Mesothelial cell of epicardium (in vitro differentiated cells): ENCODE measurements around the gene EZR. TPM values are rescaled to one million over a fixed set of nuclear protein-coding genes. Genes with fewer than 3 reads are reported as not detected.

Experiments
- DNase-seq, 2 experiments: peaks; one replicate each; pipeline ENCODE4 v3.0.0; 2021; ENCODE audit warnings: low spot score in 2 of 2; ENCODE audit not compliant: unreplicated experiment in 2 of 2
- H3K27ac Mint-ChIP-seq: 2 replicates; pipeline ENCODE4 v1.8.0; 2021; ENCODE audit warnings: mixed read lengths
- H3K27me3 Mint-ChIP-seq: 2 replicates; pipeline ENCODE4 v1.8.0; 2021; ENCODE audit warnings: low read depth, mixed read lengths
- H3K36me3 Mint-ChIP-seq: 2 replicates; pipeline ENCODE4 v1.8.0; 2021; ENCODE audit warnings: mixed read lengths
- H3K4me1 Mint-ChIP-seq: 2 replicates; pipeline ENCODE4 v1.8.0; 2021; ENCODE audit warnings: mixed read lengths
- H3K4me3 Mint-ChIP-seq: 2 replicates; pipeline ENCODE4 v1.8.0; 2021; ENCODE audit warnings: mild to moderate bottlenecking, moderate library complexity, mixed read lengths
- H3K9me3 Mint-ChIP-seq: 2 replicates; pipeline ENCODE4 v1.8.0; 2021; ENCODE audit warnings: mixed read lengths
- total RNA-seq: library from RNA; stranded (reverse); gene quantifications from 3 replicates; pipeline ENCODE4 v1.2.1, GENCODE V29; 2021
- TF ChIP-seq, protein P1 (sequence below): fragments of 200-600 bp; sonication (generic); IDR thresholded peaks from one replicate; pipeline ENCODE4 v1.5.0; 2021; ENCODE audit warnings: antibody characterized with exemption; ENCODE audit not compliant: unreplicated experiment

The EZR gene
- total RNA-seq, 1 donor from 2014 or later = 195 TPM

GRCh38 chr6:158861686-158862381 is 42.7 kb upstream of the EZR start:
- DNase-seq = no peak
- Mint-ChIP-seq H3K36me3 (peaks cover 3% of the 10 kb centered on the region), H3K27ac (no peak overlapping the region), H3K9me3 (peaks cover 9% of the 10 kb centered on the region), H3K27me3 (no peaks in the 10 kb centered on the region), H3K4me3 (no peak overlapping the region), H3K4me1 (peaks cover 43% of the 10 kb centered on the region)
- TF ChIP-seq, protein P1, sequence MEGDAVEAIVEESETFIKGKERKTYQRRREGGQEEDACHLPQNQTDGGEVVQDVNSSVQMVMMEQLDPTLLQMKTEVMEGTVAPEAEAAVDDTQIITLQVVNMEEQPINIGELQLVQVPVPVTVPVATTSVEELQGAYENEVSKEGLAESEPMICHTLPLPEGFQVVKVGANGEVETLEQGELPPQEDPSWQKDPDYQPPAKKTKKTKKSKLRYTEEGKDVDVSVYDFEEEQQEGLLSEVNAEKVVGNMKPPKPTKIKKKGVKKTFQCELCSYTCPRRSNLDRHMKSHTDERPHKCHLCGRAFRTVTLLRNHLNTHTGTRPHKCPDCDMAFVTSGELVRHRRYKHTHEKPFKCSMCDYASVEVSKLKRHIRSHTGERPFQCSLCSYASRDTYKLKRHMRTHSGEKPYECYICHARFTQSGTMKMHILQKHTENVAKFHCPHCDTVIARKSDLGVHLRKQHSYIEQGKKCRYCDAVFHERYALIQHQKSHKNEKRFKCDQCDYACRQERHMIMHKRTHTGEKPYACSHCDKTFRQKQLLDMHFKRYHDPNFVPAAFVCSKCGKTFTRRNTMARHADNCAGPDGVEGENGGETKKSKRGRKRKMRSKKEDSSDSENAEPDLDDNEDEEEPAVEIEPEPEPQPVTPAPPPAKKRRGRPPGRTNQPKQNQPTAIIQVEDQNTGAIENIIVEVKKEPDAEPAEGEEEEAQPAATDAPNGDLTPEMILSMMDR = no peak

GRCh38 chr6:158860279-158860865 is 41.2 kb upstream of the EZR start:
- peak overlapping the region; percentile 66 for H3K27ac Mint-ChIP-seq
- TF ChIP-seq, protein P1 = no peak
- H3K9me3 Mint-ChIP-seq = peaks cover 9% of the 10 kb centered on the region
- no peak overlapping the region for H3K4me3 Mint-ChIP-seq
- H3K36me3 Mint-ChIP-seq = peaks cover 3% of the 10 kb centered on the region
- peaks cover 47% of the 10 kb centered on the region for H3K4me1 Mint-ChIP-seq
- no peak for DNase-seq
- no peaks in the 10 kb centered on the region for H3K27me3 Mint-ChIP-seq

DNA sequence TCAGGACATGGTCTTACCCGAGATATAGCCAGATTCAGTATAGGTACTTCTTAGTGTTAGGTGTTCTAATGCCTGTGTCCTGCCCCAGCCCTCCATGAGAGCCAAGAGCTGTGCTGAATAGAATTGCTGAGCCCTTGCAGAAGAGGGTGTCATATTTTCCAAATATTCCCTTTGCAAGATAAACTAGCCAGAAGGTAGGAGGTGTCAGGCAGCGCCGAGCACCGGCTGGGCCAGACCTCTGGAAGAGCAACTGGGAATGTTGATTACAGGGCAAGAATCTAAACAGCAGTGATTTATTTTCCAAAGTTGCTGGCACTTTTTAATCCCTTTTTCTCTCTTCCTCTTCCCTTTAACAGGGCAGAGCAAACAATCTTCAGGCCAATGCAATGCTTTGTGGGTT is 37.1 kb upstream of the EZR start:
- H3K36me3 Mint-ChIP-seq = no peaks in the 10 kb centered on the region
- TF ChIP-seq, protein P1 = no peak
- H3K9me3 Mint-ChIP-seq = no peaks in the 10 kb centered on the region
- peak overlapping the region; percentile 99 for H3K27ac Mint-ChIP-seq
- H3K4me1 Mint-ChIP-seq = peaks cover 25% of the 10 kb centered on the region
- DNase-seq = no peak
- H3K4me3 Mint-ChIP-seq = no peak overlapping the region
- no peaks in the 10 kb centered on the region for H3K27me3 Mint-ChIP-seq

- H3K36me3 Mint-ChIP-seq = no peaks in the 10 kb centered on the region
Measured at GRCh38 chr6:158854214-158855101, 35.3 kb upstream of the EZR start.

DNA sequence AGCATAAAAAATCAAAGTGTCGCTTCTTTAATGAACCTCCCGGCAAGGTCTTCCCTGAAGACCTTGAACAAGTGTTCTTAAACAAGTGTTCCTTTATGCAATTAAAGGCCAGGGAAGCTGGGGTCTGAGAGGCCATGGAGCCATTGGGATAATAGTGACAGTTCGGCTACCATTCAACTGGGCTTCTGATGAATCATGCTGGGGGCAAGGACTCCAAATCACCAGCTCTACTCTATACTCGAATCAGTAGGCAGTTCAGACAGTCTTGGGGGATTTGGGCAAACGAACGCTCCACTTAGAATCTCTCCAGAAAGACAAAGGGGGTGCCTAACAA is 34.7 kb upstream of the EZR start:
- DNase-seq = no peak
- Mint-ChIP-seq H3K27me3 (no peaks in the 10 kb centered on the region), H3K4me3 (no peak overlapping the region), H3K27ac (no peak overlapping the region), H3K4me1 (peaks cover 47% of the 10 kb centered on the region), H3K36me3 (no peaks in the 10 kb centered on the region), H3K9me3 (no peaks in the 10 kb centered on the region)
- TF ChIP-seq, protein P1 = no peak

More at GRCh38 chr6:158854214-158855101, 35.3 kb upstream of the EZR start:
- H3K4me3 Mint-ChIP-seq = no peak overlapping the region
- H3K27ac Mint-ChIP-seq = no peak overlapping the region
- H3K9me3 Mint-ChIP-seq = no peaks in the 10 kb centered on the region
- TF ChIP-seq, protein P1 = no peak
- H3K27me3 Mint-ChIP-seq = no peaks in the 10 kb centered on the region
- no peak for DNase-seq
- peaks cover 41% of the 10 kb centered on the region for H3K4me1 Mint-ChIP-seq
